NCI-H146 treated with DMSO at 0.1 percent for 48 hours (cell line): Measurements from ENCODE around the gene DRC7.
A peak's percentile ranks its signal among the peaks of the same experiment; 100 is the strongest.

ENCODE experiments used
- DNase-seq: peaks from one replicate; lab custom pipeline; 2025; ENCODE audit not compliant: unreplicated experiment; lab: John Stamatoyannopoulos, UW

The DRC7 gene

DNA sequence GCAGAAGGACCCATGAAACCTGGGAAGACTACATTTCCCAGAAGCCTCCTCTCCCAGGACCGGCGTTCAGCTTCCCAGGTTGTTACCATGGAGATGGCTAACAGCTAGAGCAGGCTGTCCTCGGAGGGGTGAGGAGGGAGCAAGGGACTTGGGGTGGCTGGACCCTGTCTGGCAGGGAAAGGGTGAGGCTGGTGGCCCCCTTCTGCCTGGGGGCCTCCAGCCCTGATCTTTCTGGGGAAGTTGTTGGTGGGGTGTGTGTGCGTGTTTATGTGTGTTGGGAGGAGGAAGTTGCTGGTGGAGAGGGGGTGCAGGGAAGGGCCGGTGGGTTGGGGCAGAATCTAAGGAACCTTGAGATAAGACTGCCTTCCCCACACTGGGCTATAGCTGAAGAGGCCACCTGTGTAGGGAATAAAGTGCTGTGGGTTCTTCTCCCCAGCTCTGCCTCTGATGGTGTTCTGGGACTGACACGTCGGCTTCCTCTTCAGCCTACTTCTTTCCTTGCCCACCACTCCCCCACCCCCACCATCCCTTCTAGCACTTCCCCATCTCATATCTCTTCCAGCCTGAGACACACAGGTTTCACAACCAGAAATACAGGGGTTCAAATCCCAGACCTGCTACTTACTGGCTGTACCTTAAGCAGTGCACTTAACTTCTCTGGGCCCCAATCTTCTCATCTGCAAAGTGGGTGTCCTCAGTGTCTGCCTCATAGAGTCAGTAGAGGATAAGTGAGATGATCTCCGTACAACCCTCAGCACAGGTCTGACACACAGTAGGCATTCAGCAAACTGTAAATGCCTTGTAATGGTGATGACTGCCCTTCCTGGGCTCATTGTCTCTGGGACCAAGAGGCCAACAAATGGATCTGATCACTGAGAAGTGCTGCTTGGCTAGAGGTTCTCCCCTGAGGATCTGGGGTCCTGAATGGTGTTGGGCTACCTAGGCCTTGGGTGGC lies at the start of gene DRC7:
Gene DRC7, plus strand, starts transcription at position 82 of the 955 bp plus-strand sequence. CDS start 3,144 bp downstream, outside the sequence.
- DNase-seq, result no peak

DNA sequence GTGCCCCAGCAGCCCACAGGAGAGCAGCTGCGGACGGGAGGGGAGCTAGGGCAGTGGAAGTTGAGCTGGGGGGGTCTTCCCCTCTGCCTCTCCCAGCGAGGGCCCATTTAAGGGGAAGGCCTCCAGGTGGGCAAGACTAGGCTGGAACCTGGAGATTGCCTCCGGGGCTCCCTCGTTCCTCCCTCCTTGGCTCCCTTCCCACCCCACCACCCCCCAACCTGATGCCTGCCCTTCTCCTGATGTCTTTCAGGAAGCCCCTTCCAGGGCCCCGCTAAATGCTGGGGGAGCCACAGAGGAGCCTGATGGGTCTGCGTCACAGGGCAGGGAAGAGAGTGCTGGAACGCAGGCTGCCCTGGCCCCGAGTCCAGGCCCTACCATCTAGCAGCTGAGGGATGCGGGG lies 49.4 kb upstream of the DRC7 start:
- no peak for DNase-seq

GRCh38 chr16:57645691-57646387 lies 48.8 kb upstream of the DRC7 start:
- no peak for DNase-seq

DNA sequence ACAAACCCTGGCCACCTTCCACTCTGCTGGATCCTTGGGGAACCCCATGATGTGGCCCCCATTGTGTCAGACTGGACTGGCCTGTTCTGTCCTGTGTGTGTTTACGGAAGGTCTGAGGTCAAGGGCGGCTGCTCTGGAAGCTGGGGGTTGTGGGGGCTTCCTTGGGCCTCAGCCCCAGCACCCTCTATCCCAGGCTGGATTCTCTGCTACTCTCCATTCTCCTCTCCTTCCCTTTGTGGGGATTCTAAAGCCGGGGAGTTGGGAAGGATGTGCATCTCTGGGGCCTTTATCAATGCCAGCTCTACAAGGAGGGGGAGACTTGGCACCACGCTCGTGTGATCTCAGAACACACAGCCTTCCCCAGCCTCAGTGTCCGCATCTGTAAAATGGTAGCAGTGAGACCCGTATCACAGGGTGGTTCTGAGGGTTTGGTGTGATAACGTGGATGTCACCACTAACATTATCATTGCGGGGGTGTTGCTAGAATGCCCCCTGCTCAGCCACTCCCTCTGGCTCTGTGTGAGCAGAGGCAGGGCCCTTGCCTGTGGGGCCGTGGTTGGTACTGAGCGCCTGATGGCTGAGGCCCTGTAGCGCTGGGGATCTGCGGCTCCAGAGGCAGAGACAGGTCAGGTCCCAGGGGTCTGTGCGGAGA lies 48.1 kb upstream of the DRC7 start:
- no peak for DNase-seq

GRCh38 chr16:57647136-57647875 lies 47.3 kb upstream of the DRC7 start:
- no peak for DNase-seq

GRCh38 chr16:57648125-57648524 lies 46.5 kb upstream of the DRC7 start:
- DNase-seq, result no peak

- peak; percentile 29 for DNase-seq
These were observed 45.8 kb upstream of the DRC7 start for GRCh38 chr16:57648581-57649442.

DNA sequence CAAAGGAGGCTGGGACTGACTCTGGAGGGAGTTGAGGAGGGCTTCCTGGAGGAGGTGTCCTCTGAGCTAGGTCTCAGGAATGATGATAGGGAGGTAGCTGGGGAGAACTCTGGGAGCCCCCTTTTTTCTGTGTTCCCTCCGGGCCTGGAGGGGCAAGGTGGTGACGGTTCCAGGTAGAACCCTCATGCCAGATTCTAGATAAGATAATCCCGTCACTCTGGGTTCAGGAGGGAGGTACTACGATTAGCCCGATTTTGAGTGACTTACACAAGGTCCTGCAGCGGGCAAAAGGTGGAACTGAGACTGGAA lies 45.2 kb upstream of the DRC7 start:
- DNase-seq, result no peak

- no peak for DNase-seq
These were observed 44.8 kb upstream of the DRC7 start for GRCh38 chr16:57649846-57650245.

GRCh38 chr16:57651344-57652333 lies 43.0 kb upstream of the DRC7 start:
- no peak for DNase-seq

GRCh38 chr16:57652695-57653471 lies 41.7 kb upstream of the DRC7 start:
- no peak for DNase-seq

GRCh38 chr16:57653936-57654335 lies 40.7 kb upstream of the DRC7 start:
- DNase-seq, result no peak

DNA sequence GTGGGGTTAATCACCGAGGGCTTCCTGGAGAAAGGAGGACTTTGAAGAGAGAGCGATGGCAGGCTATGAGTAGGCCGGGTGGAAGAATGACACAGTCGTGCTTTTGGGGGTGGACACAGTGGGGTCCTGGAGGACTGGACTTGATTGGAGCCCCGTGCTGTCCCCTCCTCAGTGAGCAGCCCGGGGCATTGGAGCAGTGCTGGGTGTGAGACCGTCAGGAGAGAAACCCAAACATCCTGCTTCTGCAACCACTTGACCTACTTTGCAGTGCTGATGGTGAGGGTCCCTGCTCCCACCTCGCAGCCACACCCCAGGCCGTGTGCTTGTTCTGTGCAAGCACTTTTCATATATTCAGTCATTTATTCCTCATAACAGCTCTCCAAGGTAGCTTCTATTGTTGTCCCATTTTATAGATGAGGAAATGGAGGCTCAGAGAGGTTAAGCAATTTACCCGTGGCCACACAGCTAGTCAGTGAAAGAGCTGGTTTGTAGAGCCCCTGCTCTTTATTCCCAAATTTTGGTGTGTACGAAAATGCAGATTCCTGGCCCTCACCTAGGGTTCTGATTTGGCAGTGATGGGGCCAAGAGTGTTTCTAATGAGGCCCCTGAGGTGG lies 38.2 kb upstream of the DRC7 start:
- no peak for DNase-seq

- no peak for DNase-seq
These were observed 37.4 kb upstream of the DRC7 start for GRCh38 chr16:57657228-57657627.

GRCh38 chr16:57658130-57658877 lies 36.3 kb upstream of the DRC7 start:
- no peak for DNase-seq

GRCh38 chr16:57658878-57659674 lies 35.5 kb upstream of the DRC7 start:
- no peak for DNase-seq
